Vagina (tissue), 2 donors: ENCODE results near the gene HINT1.

Experiments used
- POLR2A ChIP-seq, 2 donors: fragments of 450-650 bp; IDR thresholded peaks; one replicate each; pipeline ENCODE4 v1.6.1; 2017; ENCODE audit warnings: antibody characterized with exemption in 2 of 2, mild to moderate bottlenecking in 2 of 2, moderate library complexity in 2 of 2
- POLR2AphosphoS5 ChIP-seq, 2 donors: sonication (generic); formaldehyde crosslinking; IDR thresholded peaks; one replicate each; pipeline ENCODE4 v1.9.0; 2017; ENCODE audit warnings: antibody characterized with exemption in 2 of 2, mild to moderate bottlenecking in 2 of 2, low read depth in 1 of 2; ENCODE audit not compliant: insufficient read depth in 1 of 2
- TF ChIP-seq, protein P1 (sequence below), 3 experiments: fragments of 450-650 bp in 2 of 3; fragments of 200-600 bp in 1 of 3; sonication (generic) in 1 of 3; IDR thresholded peaks; one replicate each; pipeline ENCODE4 v1.5.1; 2017 to 2019; ENCODE audit warnings: antibody characterized with exemption in 3 of 3, mild to moderate bottlenecking in 2 of 3, moderate library complexity in 2 of 3

DNA sequence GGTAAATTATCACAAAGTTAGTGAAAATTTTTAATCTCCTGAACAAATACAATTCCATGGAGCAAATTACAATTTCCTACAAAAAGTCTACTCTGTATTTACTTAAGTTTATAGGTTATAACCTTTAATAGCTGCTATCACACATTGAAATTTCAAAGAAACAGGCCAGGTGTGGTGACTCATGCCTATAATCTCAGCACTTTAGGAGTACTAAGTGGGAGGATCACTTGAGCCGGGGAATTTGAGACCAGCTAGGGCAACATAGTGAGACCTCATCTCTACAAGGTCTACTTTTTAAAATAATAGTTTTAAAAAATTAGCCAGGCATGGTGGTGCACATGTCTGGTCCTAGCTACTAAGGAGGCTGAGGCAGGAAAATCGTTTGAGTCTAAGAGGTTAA is 50.3 kb downstream of the HINT1 start:
- TF ChIP-seq, protein P1, sequence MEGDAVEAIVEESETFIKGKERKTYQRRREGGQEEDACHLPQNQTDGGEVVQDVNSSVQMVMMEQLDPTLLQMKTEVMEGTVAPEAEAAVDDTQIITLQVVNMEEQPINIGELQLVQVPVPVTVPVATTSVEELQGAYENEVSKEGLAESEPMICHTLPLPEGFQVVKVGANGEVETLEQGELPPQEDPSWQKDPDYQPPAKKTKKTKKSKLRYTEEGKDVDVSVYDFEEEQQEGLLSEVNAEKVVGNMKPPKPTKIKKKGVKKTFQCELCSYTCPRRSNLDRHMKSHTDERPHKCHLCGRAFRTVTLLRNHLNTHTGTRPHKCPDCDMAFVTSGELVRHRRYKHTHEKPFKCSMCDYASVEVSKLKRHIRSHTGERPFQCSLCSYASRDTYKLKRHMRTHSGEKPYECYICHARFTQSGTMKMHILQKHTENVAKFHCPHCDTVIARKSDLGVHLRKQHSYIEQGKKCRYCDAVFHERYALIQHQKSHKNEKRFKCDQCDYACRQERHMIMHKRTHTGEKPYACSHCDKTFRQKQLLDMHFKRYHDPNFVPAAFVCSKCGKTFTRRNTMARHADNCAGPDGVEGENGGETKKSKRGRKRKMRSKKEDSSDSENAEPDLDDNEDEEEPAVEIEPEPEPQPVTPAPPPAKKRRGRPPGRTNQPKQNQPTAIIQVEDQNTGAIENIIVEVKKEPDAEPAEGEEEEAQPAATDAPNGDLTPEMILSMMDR (IDR thresholded peaks at IDR 0.05), result no peak
- TF ChIP-seq POLR2A (IDR thresholded peaks at IDR 0.05), result no peak
- TF ChIP-seq POLR2AphosphoS5 (IDR thresholded peaks at IDR 0.05; ENCODE audit: insufficient read depth in 1 of 2, low read depth in 1 of 2), result no peak
